ENCODE results near the gene MASP1. TPM values are rescaled to one million over a fixed set of nuclear protein-coding genes. Genes with fewer than 3 reads are reported as not detected.

MASP1 gene
- total RNA-seq, 1 experiment from 2014 or later: not detected

- Histone ChIP-seq H3K4me1 (ENCODE audit: control insufficient read depth in 1 of 2, insufficient read depth in 2 of 2, low read length in 2 of 2) (no peaks in the 10 kb centered on the region), H3K4me3 (replicated peaks in 1 of 2; ENCODE audit: low read depth in 1 of 2, low read length in 2 of 2) (no peak overlapping the region), H3K79me2 (ENCODE audit: insufficient read depth, low read length) (no peaks in the 10 kb centered on the region), H3K9me2 (ENCODE audit: insufficient read depth) (no peaks in the 10 kb centered on the region), H4K20me1 (ENCODE audit: insufficient read depth) (no peaks in the 10 kb centered on the region), H3K27me3 (ENCODE audit: insufficient read depth, low read length) (peaks cover 47% of the 10 kb centered on the region), H3K27ac (ENCODE audit: low read depth, low read length) (no peak overlapping the region), H3K9me3 (ENCODE audit: control insufficient read depth in 1 of 2, insufficient read depth in 1 of 2, low read depth in 1 of 2, low read length in 2 of 2) (no peaks in the 10 kb centered on the region), H3K36me3 (ENCODE audit: control insufficient read depth in 1 of 2, insufficient read depth in 2 of 2, low read length in 2 of 2) (no peaks in the 10 kb centered on the region), H3K9ac (ENCODE audit: low read length) (no peak overlapping the region), H2AFZ (ENCODE audit: low read depth, low read length, poor library complexity, severe bottlenecking) (no peak overlapping the region), H3K4me2 (ENCODE audit: low read length) (no peak overlapping the region)
- RAD21 ChIA-PET (ENCODE audit: low non-redundant PET in 1 of 2, low total read pairs in 2 of 2, uncharacterized antibody in 2 of 2, unreplicated experiment in 2 of 2): no interaction called here
- no peak for ATAC-seq
- no peak for TF ChIP-seq TCF7L2 (IDR thresholded peaks at IDR 0.05; ENCODE audit: borderline replicate concordance, extremely low read depth, insufficient read depth, insufficient read length)
- no peak for TF ChIP-seq ATF3 (IDR thresholded peaks at IDR 0.05)
- TF ChIP-seq EZH2 (IDR thresholded peaks at IDR 0.05): no peak
- no peak for TF ChIP-seq EZH2phosphoT487 (IDR thresholded peaks at IDR 0.05; ENCODE audit: borderline replicate concordance)
- TF ChIP-seq EGR1 (IDR thresholded peaks at IDR 0.05; ENCODE audit: low read depth): no peak
- TF ChIP-seq SP1 (IDR thresholded peaks at IDR 0.05; ENCODE audit: low read depth): no peak
- TF ChIP-seq ZNF274 (IDR thresholded peaks at IDR 0.05; ENCODE audit: low read depth, low read length): no peak
- TF ChIP-seq REST (IDR thresholded peaks at IDR 0.05; ENCODE audit: low read depth): no peak
- no peak for TF ChIP-seq CEBPB (IDR thresholded peaks at IDR 0.05; ENCODE audit: low read depth)
- no peak for TF ChIP-seq POLR2AphosphoS5 (IDR thresholded peaks at IDR 0.05; ENCODE audit: low read depth, low read length)
- TF ChIP-seq CBX3 (IDR thresholded peaks at IDR 0.05; ENCODE audit: low read depth): no peak
- POLR2A ChIA-PET: no interaction called here
- no peak for DNase-seq (ENCODE audit: low read depth, low spot score)
- CTCF ChIA-PET: interaction anchor here (2.8 to 4.0 kb wide), 2 partner anchors 9 to 351 kb away, joined by 11 to 13 read pairs; no protein-coding TSS in a partner anchor
- BruUV-seq (replicated peaks): no TSS peak
- intact Hi-C loops (cut with micrococcal nuclease): no loop called here
These were observed 37.2 kb upstream of the MASP1 start for GRCh38 chr3:187328691-187329090.
